ENCODE results near the gene ADRA2A.

DNA sequence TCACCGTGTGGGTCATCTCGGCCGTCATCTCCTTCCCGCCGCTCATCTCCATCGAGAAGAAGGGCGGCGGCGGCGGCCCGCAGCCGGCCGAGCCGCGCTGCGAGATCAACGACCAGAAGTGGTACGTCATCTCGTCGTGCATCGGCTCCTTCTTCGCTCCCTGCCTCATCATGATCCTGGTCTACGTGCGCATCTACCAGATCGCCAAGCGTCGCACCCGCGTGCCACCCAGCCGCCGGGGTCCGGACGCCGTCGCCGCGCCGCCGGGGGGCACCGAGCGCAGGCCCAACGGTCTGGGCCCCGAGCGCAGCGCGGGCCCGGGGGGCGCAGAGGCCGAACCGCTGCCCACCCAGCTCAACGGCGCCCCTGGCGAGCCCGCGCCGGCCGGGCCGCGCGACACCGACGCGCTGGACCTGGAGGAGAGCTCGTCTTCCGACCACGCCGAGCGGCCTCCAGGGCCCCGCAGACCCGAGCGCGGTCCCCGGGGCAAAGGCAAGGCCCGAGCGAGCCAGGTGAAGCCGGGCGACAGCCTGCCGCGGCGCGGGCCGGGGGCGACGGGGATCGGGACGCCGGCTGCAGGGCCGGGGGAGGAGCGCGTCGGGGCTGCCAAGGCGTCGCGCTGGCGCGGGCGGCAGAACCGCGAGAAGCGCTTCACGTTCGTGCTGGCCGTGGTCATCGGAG is 1.8 kb downstream of the ADRA2A start:
- no peak for TF ChIP-seq POLR2A (IDR thresholded peaks at IDR 0.05)
- TF ChIP-seq, protein P1, sequence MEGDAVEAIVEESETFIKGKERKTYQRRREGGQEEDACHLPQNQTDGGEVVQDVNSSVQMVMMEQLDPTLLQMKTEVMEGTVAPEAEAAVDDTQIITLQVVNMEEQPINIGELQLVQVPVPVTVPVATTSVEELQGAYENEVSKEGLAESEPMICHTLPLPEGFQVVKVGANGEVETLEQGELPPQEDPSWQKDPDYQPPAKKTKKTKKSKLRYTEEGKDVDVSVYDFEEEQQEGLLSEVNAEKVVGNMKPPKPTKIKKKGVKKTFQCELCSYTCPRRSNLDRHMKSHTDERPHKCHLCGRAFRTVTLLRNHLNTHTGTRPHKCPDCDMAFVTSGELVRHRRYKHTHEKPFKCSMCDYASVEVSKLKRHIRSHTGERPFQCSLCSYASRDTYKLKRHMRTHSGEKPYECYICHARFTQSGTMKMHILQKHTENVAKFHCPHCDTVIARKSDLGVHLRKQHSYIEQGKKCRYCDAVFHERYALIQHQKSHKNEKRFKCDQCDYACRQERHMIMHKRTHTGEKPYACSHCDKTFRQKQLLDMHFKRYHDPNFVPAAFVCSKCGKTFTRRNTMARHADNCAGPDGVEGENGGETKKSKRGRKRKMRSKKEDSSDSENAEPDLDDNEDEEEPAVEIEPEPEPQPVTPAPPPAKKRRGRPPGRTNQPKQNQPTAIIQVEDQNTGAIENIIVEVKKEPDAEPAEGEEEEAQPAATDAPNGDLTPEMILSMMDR (IDR thresholded peaks at IDR 0.05) = no peak
- no peak for TF ChIP-seq EP300 (IDR thresholded peaks at IDR 0.05)
